ENCODE data around the gene STXBP6. TPM values are rescaled to one million over a fixed set of nuclear protein-coding genes. Genes with fewer than 3 reads are reported as not detected.

STXBP6 gene
- total RNA-seq, 4 donors from 2014 or later, result 44.1 to 120 (median 67.4) TPM

- no peaks in the 10 kb centered on the region for H3K36me3 ChIP-seq
- peak; percentile 57 to 61 for DNase-seq
- H3K27me3 ChIP-seq, result no peaks in the 10 kb centered on the region
- H3K4me3 ChIP-seq (replicated peaks in 1 of 3), result no peak overlapping the region
- peaks cover 36 to 45% of the 10 kb centered on the region in 2 donors for H3K4me1 ChIP-seq
- intact Hi-C loops (cut with DNase I), result no loop called here
- no peaks in the 10 kb centered on the region for H3K9me3 ChIP-seq
- peak overlapping the region; percentile 63 to 64 (median 63) for H3K27ac ChIP-seq
- 30 to 58% methylated on average over 4 of the region's 4 CpGs for WGBS, 2 donors
- TF ChIP-seq POLR2A (IDR thresholded peaks at IDR 0.05) (no peak), CTCF (IDR thresholded peaks at IDR 0.05) (no peak)
These were observed 35.5 kb downstream of the STXBP6 start for GRCh38 chr14:25014440-25014839.

- Histone ChIP-seq H3K4me1 (peaks cover 57 to 67% of the 10 kb centered on the region in 2 donors), H3K9me3 (no peaks in the 10 kb centered on the region), H3K27me3 (no peaks in the 10 kb centered on the region), H3K27ac (peak overlapping the region; percentile 30 to 75 (median 64)), H3K36me3 (no peaks in the 10 kb centered on the region), H3K4me3 (replicated peaks in 1 of 3) (no peak overlapping the region)
- intact Hi-C loops (cut with DNase I), result no loop called here
- WGBS, 2 donors, result 50 to 52% methylated on average over 1 of the region's 1 CpG
- DNase-seq, result no peak
- TF ChIP-seq POLR2A (IDR thresholded peaks at IDR 0.05), result no peak
- TF ChIP-seq CTCF (IDR thresholded peaks at IDR 0.05), result no peak
These were observed 38.9 kb downstream of the STXBP6 start for GRCh38 chr14:25011095-25011494.

GRCh38 chr14:25010471-25010870 lies 39.5 kb downstream of the STXBP6 start:
- peaks cover 57 to 66% of the 10 kb centered on the region in 2 donors for H3K4me1 ChIP-seq

GRCh38 chr14:25009891-25010290 lies 40.1 kb downstream of the STXBP6 start:
- TF ChIP-seq CTCF (IDR thresholded peaks at IDR 0.05) (no peak), POLR2A (IDR thresholded peaks at IDR 0.05) (no peak)

More at GRCh38 chr14:25010471-25010870, 39.5 kb downstream of the STXBP6 start:
- no peak for DNase-seq
- Histone ChIP-seq H3K4me3 (replicated peaks in 1 of 3) (no peak overlapping the region), H3K27me3 (no peaks in the 10 kb centered on the region), H3K9me3 (no peaks in the 10 kb centered on the region), H3K36me3 (no peaks in the 10 kb centered on the region), H3K27ac (peak overlapping the region; percentile 30 to 75 (median 64))
- WGBS, 2 donors, result 74 to 77% methylated on average over 3 of the region's 3 CpGs
- TF ChIP-seq CTCF (IDR thresholded peaks at IDR 0.05) (no peak), POLR2A (IDR thresholded peaks at IDR 0.05) (no peak)
- intact Hi-C loops (cut with DNase I), result no loop called here

GRCh38 chr14:25007832-25008231 lies 42.1 kb downstream of the STXBP6 start:
- H3K27ac ChIP-seq, result peak overlapping the region; percentile 32 to 59 (median 54)
- no peaks in the 10 kb centered on the region for H3K27me3 ChIP-seq
- no peaks in the 10 kb centered on the region for H3K9me3 ChIP-seq
- intact Hi-C loops (cut with DNase I), result no loop called here
- H3K36me3 ChIP-seq, result no peaks in the 10 kb centered on the region
- TF ChIP-seq CTCF (IDR thresholded peaks at IDR 0.05) (no peak), POLR2A (IDR thresholded peaks at IDR 0.05) (no peak)
- H3K4me3 ChIP-seq (replicated peaks in 1 of 3), result no peak overlapping the region
- H3K4me1 ChIP-seq, result peaks cover 55 to 61% of the 10 kb centered on the region in 2 donors
- 36 to 50% methylated on average over 1 of the region's 1 CpG for WGBS, 2 donors
- DNase-seq, result peak; percentile 88 to 92

More at GRCh38 chr14:25009891-25010290, 40.1 kb downstream of the STXBP6 start:
- WGBS, 2 donors, result 23 to 30% methylated on average over 3 of the region's 3 CpGs
- peak overlapping the region; percentile 30 to 75 (median 64) for H3K27ac ChIP-seq
- peak in 1 of 2 donors; percentile 17 for DNase-seq
- H3K36me3 ChIP-seq, result no peaks in the 10 kb centered on the region
- peaks cover 53 to 60% of the 10 kb centered on the region in 2 donors for H3K4me1 ChIP-seq
- H3K27me3 ChIP-seq, result no peaks in the 10 kb centered on the region
- no peak overlapping the region for H3K4me3 ChIP-seq (replicated peaks in 1 of 3)
- intact Hi-C loops (cut with DNase I), result no loop called here
- no peaks in the 10 kb centered on the region for H3K9me3 ChIP-seq
